Measurements from ENCODE around the gene FKBP15.

- TF ChIP-seq CTCF (conservative IDR thresholded peaks at IDR 0.05) (no peak), EZH2 (IDR thresholded peaks at IDR 0.05; ENCODE audit: low read depth) (no peak)
Measured at GRCh38 chr9:113154946-113155345, 66.1 kb downstream of the FKBP15 start.
